NCI-H128 (cell line): ENCODE measurements around the gene RNU2-63P.
"Not testable (repeated sequence)": the region's sequence is repeated elsewhere in the genome, so short reads cannot be mapped to it uniquely, and the experiment has no call there.

ENCODE experiments used
- DNase-seq: peaks from one replicate; lab custom pipeline; 2025; ENCODE audit not compliant: unreplicated experiment; lab: John Stamatoyannopoulos, UW

Gene RNU2-63P

DNA sequence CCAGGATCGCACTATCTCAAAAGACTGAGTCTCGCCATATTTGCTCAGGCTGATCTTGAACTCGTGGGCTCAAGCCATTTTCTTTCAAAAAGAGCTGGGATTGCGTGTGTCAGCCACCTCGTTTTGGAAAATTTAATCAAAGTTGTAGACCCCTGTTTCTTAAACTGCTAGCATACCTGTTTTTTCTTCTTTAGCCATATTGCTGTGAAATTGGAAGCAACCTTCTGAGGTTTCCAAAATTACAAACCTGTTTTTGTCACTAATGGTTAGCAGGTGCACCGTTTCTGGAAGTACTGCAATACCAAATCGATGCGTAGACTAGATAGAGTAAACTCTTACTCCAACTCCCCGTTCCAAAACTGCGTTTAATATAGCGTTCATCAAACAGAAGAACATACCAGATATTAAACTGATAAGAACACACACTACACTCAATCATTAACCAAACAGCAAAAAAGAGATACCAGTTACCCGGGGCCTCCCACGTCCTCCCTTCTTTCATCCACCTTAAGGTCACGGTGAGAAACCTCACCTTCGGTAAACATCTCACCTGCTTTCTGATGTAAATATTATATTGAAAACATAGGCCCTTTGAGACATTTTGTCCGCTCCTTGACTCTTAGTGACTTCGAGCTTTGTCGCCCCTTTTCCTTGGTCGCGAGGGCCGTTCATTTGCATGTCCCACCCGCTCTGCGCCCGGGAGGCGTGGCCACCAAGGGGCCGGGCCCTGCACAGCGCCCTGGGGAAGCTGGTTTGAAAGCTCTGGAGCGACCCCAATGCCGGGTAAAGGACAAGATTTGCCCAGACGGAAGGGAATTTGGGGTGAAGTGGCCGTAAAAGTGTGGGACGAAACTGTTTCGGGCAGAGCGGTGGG, at the start of gene RNU2-63P:
RNU2-63P (minus strand) TSS at position 462 of the 874 bp plus-strand sequence.
- DNase-seq, result peak; percentile 56

DNA sequence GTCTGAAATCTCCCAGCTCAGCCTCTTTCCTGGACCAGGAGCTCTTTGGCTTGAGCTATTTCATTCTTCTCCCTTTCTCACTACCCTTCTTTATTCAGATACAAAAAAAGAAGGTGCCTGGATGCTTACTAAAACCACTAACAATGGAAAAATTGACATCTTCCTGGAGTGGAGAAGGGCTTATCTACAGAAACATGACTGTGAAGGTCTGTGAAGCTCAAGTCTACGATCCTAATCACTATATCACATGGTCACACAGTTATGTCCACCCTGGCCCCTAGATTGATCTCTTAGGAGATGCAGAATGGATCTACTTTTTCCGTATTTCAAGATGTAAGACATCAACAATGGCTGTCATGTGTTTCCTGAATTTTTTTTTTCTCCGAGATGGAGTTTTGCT, 44.9 kb upstream of the RNU2-63P start:
- no peak for DNase-seq

DNA sequence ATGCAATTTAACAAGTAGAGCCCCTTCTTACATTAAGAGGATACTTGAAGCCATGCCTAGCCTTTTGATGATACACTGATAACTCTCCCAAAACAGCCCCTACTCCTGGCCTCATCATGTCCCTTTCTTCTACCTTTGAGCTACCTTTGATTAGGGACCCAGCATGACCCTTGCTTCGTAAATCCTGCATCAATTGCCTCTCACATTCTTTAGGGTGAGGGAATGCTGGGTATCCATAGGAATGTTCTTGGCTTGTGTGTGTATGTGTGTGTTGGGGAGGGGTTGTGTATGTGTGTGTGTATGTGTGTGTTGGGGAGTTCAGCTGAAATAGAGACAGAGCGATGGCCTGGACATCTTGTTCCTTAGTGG, 44.5 kb upstream of the RNU2-63P start:
- no peak for DNase-seq

DNA sequence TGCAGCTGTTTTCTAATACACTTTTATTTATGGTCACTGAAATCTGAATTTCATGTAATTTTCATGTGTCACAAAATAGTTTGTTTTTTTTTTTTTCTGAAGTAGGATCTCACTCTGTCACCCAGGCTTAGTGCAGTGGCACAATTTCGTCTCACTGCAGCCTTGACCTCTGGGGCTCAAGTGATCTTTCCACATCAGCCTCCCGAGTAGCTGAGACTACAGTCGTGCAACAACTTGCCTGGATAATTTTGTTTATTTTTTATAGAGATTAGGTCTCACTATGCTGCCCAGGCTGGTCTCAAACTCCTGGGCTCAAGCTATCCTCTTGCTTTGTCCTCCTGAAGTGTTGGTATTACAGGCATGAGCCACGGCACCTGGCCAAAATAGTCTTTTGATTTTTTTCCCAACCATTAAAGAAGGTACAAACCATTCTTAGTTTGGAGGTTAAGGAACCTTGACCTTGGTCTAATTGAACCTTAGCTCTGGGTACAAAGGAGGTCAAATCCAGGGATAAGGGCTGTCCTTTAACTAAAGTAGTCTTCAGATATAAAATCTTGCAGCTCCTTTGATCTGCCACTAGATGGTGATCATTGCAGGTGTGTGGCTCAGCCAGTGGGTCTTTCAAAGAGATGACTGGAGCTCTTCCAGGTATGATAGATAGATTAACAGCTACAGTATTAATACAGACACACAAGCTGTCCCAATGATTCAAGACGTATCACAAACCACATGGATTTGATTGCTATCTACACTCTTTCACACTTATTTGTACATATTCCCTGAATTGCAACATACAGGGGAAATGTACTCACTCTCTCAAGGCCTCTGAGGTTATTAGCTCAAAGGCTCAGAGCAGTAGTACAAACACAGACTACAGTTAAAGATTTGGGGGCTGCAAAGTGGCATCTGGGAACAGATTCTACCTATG, 43.9 kb upstream of the RNU2-63P start:
- no peak for DNase-seq

DNA sequence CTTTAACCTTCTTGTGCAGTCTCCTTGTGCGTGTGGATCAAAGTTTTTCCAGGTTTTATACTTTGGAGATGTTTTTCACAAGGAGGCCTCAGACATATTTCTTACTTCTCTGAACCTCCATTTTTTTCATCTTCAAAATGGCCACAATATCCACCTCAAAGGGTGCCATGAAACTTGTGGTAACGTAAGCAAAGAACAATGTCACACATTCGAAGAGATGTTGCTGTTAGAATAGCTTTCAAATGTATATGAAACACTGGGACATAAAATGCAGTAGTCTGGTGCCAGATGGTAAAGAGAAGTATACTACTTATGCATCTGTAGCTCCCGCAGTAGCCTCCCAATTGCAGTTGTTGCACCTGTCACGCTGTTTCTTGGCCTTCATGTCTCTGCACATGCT, 41.8 kb upstream of the RNU2-63P start:
- no peak for DNase-seq

DNA sequence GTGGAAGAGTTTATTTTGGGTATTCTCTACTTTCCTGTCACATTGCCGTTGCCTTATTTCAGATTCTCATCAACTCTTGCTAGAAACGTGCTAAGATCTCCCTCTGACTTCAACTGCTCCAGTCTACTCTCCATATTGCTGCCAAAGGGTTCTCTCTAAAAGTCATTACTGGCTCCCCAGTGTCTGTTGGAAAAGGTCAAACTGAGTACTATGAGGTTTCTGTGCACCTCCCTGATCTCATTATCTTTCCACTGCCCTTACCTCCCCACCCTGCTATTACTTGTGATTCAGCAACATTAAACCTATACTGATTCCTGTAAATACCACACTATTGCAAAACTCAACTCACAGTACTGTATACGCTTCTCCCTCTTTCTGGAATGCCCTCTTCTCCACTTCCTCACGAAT, 41.1 kb upstream of the RNU2-63P start:
- DNase-seq, result no peak

DNA sequence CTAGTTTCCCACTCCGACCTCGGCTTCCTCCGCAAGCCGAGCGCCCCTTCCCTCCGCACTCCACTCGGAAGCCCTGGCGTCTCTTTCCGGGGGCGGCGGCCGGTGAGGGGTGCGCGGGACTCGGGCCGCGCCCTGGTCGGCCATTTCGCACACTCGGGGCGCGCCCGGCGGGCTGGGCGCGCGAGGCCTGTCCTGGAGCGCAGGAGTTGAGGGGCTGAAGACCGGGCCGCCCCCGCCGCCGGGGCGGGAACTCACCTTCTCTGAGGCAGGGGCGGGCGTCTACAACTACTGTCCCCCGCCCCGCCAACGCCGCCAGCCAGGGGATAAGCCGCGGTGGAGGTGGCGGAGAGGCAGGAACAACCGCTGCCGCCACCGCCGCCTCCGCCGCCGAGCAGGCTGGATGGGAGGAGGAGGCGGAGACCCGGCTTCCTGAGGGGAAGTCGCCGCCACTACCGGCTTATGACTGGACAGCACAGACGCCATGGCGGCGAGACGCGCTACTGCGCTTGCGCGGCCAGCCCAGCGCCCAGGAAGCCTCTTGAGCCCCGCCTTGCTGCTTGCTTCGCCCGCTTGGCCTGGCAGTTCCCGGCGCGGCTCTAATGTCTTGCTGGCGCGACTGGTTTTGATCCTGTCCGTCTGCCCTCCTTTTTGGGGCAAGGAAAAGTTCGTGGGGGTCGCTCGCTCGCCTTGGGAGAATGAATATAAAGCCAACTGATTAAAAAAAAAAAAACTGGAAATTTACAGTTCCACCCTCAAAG, 39.2 kb upstream of the RNU2-63P start, which contains the start of gene KRCC1:
KRCC1 (minus strand) TSS at position 413 of the 758 bp plus-strand sequence. CDS start 27,220 bp downstream, outside the sequence.
- peak; percentile 86 for DNase-seq

DNA sequence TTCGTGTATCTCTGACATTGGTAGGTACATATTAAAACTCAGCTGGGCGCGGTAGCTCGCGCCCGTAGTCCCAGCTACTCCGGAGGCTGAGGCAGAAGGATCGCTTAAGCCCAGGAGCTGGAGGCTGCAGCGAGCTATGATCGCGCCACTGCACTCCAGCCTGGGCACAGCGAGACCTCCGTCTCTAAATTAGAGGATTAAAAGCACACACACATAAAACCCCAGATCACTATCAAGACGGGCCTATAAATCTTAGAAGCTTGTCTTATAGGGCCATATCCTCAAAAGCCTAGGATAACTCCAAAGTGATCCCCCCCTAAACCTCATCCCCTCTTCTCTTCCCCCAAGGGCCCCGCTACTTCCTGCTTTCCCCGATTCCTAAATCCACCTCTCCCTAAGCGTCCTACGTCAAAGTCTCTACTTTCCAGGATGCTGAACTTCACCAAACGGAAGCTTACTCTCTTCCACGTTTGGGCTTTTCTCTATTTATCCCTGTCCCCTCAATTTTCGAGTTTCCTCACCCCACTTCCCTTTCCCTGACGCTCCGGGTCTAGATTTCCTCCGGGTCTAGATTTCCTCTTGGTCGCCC, 38.5 kb upstream of the RNU2-63P start:
- DNase-seq, result no peak

DNA sequence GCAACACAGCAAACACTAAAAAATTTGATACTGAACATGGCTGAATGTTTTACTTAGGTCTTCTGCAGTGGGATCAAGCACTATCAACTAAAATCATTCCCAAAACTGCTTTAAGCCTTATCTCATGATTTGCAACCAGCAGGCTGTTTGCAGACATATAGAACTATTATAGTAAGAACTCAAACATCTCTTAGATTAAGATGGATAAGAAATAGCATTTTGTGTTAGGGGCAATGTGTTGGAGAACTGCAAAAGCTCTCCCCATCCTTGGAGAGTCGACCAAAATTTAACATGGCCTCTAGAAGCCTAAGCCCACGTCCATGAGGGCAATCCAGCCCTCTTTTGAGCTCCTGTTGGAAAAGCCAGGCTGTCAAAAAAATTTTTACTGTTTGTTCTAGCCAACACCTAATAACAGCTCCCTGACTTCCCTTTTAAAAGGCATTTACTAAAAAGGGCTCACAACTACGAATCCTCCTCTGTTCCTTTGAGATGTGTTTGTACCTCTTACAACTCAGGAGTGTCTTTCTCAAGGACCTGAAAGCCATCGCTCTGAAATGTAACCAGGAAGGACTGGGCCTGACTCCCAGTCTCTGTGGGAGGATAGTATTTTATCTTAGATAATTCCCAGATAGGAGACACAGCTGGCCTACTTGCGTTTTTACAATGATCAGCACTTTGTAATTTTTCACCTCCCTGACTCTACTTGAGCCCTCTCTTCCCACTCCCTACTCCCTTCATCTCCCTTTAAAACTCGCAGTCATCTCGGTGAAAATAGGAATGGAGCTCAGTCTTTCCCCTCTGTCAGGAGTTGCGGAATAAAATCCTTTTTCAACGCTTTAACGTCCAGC, 37.8 kb upstream of the RNU2-63P start:
- no peak for DNase-seq

DNA sequence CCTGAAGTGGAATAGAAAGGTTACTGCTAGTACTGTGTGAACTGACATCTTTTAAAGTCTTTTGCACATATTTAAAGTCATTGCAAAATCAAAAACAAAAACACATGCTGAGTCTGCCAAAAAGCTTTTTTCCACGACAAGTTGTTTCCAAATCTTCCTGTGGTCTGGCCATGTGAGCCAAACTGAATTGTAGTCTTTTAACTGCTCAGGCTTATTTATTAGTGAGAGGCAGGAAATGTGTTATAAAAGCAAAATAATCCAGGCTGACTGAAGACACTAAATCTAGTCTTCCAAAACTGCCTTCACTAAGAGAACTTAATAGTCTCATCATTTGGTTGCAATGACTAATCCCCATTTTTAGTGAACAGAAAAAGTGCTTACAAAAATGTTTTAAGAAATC, 36.9 kb upstream of the RNU2-63P start:
- DNase-seq, result no peak

DNA sequence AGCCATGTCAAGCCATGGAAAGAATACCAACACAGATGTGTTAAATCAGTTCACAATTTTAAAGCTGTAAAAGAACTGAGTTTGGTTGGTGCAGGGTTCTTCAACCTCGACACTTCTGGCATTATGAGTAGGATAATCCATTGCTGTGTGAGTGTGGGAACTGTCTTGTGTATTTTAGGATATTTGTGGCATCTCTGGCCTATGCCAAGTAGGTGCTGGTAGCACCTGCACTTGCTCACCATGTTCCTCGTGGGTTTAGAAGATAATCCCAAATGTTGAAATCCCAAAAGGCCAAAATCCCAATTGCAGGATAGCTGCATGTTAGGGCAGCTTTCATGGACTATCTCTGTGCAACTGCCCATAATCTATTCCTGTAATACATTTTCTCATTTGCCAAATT, 35.4 kb upstream of the RNU2-63P start:
- no peak for DNase-seq

DNA sequence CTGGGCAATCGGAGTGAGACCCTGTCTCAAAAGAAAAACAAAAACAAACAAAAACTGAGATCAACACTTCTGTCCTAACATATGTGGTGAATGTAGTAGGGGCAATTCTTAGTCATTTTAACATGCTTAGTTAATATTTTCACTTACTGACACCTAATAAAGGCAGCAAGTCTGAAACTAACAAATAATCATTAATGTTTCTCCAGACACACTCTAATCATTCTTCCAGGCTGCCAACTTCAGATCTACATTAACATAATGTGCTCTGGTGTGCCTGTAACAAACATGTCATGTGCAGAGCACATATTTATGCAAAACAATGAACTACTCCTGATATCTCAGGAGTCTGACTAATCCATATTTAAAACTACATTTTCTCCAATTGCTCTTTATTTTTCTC, 33.3 kb upstream of the RNU2-63P start:
- no peak for DNase-seq

DNA sequence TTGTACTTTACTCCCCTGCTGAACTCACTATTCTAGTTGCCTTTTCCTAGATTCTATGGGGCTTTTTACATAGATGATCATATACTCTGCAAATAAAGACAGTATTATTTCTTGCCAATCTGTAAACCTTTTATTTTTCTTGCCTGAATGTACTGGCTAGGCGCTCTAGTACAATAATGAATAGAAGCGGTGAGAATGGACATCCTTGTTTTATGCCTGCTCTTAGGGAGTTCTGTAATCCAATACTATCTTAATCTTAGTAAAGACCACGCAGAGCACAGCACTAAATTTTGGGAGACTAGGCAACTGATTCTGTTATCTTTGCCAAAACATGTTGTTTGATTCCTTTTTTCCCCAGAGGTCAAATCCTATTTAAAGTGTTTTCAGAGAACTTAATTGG, 32.2 kb upstream of the RNU2-63P start:
- no peak for DNase-seq

DNA sequence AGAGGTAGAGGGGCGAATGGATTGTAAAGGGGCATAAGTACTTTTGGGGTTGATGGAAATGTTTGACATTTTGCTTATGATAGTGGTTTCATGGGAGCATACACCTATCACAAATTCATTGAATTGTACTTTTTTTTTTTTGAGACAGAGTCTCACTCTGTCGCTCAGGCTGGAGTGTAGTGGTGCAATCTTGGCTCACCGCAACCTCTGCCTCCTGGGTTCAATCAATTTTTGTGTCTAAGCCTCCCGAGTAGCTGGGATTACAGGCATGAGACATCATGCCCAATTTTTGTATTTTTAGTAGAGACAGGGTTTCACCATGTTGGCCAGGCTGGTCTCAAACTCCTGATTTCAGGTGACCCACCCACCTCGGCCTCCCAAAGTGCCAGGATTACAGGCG, 29.2 kb upstream of the RNU2-63P start:
- DNase-seq, result not testable (repeated sequence)

DNA sequence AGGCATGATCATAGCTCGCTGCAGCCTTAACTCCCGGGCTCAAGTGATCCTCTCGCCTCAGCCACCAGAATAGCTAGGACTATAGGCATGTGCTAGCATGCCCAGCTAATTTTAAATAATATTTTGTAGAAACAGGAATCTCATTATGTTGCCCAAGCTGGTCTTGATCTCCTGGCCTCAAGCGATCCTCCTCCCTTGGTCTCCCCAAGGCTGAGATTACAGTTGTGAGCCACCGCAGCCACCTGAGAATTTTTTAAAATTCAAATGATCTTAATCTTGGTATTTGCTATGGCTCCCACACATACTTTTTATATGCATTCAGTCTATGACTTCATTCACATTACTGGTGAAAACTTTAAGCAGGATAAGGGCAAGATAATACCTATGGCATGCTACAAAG, 26.1 kb upstream of the RNU2-63P start:
- no peak for DNase-seq

DNA sequence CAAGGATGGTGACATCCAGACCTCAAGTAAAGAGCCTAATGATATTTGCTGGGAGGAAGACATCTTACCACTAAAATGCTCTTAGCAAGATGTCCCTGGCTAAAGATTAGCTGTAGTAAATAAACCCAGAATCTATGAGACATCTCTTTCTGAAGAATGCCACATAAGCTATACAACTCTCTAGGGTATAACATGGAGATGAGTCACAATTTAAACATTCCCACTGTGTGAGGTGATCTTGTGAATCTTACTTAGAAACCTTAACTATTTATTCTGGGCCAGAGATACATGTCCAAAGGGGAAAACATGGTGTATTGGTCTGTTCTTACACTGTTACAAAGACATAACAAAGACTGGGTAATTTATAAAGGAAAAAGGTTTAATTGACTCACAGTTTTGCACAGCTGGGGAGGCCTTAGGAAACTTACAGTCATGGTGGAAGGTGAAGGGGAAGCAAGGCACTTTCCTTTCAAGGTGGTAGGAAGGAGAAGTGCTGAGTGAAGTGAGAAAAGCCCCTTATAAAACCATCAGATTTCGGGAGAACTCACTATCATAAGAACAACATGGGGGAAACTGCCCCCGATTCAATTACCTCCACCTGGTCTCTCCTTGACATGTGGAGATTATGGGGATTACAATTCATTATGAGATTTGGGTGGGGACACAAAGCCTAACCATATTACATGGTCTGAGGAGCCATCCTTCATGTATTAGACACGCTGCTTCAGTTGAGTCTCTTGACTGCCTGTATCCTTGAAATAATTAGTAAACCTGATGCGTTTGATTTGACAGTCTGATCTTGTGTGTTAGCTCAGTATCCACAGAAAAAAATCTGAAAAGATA, 22.1 kb upstream of the RNU2-63P start:
- DNase-seq, result no peak

DNA sequence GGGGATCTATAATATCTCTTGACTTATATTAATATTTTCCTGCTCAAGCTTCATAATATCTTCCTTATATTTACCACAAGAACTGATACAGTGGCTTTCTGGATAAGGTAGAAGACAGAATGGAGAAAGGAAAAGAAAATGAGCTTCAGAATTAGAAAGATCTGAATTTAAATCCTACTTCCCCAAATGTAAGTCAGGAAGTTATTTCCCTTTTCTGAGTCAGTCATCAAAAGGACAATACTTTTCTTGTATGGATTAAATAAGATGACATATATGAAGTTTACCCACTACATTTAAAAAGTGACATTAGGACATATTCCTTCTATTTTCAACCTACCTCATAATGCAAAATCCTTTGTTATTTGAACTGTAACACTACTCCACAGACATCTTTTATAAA, 20.3 kb upstream of the RNU2-63P start:
- no peak for DNase-seq

DNA sequence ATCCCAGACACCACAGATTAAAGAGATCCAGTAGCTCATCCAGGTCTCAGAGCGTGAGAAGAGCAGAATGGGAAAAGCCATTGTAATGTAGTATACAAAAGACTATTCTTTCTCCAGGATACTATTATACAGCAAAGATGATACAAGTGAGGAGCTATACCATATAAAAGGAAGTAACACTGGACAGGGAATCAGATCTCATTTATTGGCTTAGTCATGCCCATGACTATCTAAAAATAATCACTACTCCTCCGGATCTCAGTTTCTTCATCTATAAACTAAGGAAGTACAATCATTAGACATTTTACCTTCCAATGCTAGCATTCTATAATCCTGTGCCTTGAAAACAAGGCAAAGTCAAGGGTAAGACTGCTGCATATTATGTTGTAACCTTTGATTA, 19.8 kb upstream of the RNU2-63P start:
- DNase-seq, result no peak
